Measurements from ENCODE around the gene F2RL1.
"Not testable (repeated sequence)": the region's sequence is repeated elsewhere in the genome, so short reads cannot be mapped to it uniquely, and the experiment has no call there.

Gene F2RL1

DNA sequence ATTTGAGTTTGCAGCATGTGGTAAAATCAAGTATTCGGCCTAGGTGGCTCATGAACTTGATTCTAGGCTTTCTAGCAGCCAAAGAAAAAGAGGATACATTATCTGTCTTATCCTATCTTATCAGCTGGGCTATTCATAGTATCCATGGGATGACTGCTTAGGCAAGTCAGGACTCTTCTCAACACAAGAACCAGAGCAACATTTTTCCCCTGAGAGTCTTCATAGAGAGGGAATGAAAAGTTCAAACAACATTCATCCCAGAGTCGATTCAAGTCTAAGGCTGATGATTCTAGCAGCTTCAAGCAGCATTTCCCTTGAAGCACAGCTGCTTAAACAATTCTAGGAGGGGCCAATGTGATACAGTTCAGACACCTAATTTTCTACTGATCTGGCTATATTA, 33.9 kb downstream of the F2RL1 start:
- no peak for DNase-seq

DNA sequence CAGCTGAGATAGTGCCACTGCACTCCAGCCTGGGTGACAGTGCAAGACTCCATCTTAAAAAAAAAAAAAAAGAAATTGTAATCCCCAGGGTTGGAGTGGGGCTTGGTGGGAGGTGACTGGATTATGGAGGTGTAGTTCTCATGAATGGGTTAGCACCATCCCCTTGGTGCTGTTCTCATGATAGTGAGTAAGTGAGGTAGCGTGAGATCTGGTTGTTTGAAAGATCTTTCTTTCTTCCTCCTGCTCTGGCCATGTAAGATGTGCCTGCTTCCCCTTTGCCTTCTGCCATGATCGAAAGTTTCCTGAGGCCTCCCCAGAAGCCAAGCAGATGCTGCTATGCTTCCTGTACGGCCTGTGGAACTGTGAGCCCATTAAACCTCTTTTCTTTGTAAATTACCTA, 34.9 kb downstream of the F2RL1 start:
- not testable (repeated sequence) for DNase-seq

DNA sequence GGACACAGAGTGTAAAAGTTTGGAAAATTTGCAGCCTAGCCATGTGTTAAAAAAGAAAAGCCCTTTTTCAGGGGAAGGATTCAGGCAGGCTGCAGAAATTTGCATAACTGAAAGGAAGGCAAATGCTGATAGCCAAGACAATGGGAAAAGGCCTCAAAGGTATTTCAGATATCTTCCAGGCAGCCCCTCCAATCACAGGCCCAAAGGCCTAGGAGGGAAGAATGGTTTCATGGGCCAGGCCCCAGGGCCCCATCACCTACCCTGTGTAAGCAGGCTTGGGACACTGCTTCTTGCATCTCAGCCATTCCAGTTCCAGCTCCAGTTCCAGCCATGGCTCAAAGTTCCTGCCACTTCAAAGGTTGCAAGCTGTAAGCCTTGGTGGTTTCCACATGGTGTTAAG, 35.8 kb downstream of the F2RL1 start:
- no peak for DNase-seq

DNA sequence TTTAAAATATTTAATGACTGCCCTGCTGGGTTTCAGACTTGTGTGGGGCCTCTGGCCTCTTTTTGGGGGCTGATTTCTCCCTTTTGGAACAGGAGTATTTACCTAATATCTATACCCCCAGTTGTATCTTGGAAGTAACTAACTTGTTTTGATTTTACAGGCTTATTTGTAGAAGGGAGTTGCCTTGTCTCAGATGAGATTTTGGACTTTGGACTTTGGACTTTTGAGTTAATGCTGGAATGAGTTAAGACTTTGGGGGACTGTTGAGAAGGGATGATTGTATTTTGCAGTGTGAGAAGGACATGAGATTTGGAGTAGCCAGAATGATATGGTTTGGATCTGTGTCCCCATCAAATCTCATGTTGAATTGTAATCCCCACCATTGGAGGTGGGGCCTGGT, 36.7 kb downstream of the F2RL1 start:
- not testable (repeated sequence) for DNase-seq

DNA sequence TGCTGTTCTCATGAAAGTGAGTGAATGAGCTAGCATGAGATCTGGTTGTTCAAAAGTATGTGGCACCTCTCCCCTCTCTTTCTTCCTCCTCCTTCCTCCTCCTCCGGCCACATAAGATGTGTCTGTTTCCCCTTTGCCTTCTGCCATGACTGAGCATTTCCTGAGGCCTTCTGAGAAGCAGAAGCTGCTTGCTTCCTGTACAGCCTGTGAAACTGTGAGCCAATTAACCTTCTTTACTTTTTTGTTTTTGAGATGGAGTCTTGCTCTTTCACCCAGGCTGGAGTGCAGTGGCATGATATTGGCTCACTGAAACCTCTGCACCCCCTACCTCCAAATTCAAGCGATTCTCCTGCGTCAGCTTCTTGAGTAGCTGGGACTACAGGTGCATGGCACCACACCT, 37.1 kb downstream of the F2RL1 start:
- no peak for DNase-seq

DNA sequence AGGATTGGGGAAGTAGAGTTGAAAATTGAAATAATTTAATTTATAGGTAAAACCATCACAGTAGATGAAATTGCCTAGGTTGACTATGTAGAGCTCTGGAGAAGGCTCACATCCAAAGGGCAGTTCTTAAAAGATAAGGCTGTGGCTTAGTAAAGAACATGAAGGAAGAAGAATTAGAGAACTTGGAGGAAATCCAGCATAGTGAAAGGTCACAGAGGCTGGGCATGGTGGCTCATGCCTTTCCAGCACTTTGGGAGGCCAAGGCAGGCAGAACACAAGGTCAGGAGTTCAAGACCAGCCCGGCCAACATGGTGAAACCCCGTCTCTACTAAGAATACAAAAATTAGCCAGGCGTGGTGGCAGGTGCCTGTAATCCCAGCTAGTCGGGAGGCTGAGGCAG, 38.0 kb downstream of the F2RL1 start:
- DNase-seq = not testable (repeated sequence)

DNA sequence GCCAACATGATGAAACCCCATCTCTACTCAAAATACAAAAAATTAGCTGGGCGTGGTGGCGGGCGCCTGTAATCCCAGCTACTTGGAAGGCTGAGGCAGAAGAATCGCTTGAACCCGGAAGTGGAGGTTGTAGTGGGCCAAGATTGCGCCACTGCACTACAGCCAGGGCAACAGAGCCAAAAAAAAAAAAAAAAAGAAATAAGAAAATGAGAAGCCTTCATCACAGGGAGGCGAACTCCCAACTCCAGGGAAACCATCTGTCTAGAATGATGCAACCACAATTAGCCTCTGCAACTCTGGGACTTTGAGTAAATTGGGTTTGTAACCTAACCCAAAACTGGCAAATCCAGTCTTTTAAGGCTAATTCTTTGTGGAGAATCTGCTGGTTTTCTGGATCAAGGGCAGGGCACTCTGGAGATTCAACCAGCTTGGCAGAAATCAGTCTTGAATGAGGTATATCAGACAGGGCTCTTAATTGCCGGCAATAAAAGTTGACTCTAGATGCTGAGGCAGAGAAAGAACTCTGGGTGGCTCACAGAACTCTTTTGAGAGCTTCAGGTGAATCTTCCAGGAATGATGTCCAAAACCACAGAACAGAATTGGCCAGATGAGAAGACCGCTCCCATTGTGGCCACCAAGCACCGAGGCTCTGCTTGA, 40.9 kb downstream of the F2RL1 start:
- DNase-seq = no peak

DNA sequence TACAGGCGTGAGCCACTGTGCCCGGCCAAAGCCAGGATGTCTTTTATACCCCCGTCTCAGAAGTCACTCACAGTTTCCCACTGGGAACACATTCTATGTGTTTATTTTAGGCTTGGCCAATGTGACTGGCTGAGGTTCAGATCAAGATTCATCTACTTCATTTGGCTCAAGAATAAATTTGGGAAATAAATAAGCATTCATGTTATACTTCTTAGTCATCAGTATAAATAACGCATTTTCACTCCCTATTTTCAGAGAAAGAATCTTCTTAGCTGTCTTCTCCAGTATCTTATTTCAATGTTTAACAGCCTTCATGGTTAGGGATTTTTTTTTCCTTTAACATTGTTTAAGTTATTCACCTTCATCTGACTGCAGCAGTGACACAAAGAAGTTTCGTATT, 42.8 kb downstream of the F2RL1 start:
- no peak for DNase-seq

DNA sequence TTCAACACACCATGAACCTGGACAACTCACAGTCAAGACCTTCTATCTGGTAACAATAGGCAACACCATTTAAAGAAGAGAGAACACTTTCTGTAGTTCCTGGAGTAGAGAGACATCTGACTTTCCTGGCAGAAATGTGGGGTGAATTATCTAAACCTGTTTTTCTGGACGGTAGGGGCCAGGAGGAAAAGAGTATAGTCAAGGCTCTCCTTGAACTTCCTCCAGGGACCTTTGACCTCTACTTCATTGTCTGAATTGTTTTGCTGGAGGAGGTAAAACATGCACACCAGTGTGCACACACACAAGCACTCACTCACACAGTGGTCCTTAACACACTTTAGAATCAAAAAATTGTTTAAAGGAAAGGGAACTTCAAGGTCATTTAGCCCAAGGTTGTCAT, 44.2 kb downstream of the F2RL1 start:
- no peak for DNase-seq

DNA sequence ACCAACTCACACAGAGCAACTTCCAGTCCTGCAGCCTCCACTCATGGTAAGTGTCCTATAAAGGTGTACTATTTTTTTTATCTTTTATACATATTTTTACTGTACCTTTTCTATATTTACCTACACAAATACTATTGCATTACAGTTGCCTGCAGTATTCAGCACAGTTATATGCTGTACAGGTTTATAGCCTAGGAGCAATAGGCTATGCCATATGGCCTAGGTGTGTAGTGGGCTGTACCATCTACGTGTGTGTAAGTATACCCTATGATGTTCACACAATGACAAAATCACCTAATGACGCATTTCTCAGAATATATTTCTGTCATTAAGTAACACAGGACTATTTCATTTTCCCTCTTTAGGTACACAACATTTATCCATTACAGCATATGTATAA, 47.7 kb downstream of the F2RL1 start:
- DNase-seq = no peak

DNA sequence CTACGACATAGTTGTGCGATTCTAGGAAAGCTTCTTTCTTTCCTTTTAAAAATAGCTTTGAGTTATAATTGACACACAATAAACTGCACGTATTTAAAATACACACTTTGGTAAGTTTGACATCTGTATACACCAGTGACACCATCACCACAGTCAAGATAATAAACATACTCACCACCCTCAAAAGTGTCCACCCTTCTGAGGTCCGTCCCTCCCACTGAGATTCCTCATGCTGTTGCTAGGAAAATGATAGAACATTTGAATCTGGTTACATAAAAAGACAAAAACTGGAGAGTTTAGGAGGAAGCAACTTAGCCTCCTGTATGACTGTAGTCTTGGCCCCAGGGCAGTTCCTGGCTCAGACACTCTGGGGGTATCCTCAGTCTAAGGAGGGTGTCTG, 48.2 kb downstream of the F2RL1 start:
- DNase-seq = no peak

DNA sequence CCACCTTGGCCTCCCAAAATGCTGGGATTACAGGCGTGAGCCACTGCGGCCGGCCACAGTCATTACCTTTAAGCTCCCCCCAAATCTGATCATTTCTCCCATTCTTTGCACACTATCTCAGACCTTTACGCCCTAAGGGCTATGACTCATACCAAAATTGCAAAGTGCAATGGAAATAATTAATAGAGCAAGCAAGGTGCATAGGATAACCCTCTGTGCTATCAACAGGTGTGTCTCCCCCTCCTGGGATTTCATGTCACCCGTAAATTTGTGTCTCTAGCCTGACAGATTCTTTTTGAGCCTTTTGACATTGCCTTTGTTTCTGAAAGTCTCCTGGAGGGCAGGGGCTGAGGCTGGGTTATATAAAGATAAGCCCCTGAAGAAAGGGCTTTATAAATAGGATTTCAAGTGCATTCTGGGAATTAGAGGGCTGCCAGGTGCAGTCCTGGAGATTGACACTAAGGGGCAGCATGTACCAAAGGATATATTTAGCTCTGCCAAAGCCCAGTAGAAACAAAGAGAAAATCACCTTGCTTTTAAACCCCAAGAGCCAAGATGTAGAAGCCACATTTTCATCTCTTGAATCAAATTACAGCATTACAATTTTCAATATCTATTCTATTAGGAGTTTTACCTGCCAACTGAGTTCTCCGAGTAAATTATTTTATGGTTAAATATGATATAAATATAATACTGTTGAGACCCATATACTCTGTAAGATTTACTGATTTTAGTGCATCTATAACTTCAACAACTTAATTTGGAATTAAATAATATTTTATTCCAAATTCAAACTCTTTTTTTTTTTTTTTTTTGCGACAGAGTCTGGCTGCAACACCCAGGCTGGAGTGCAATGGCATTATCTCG, 49.2 kb downstream of the F2RL1 start:
- peak; percentile 77 for DNase-seq

DNA sequence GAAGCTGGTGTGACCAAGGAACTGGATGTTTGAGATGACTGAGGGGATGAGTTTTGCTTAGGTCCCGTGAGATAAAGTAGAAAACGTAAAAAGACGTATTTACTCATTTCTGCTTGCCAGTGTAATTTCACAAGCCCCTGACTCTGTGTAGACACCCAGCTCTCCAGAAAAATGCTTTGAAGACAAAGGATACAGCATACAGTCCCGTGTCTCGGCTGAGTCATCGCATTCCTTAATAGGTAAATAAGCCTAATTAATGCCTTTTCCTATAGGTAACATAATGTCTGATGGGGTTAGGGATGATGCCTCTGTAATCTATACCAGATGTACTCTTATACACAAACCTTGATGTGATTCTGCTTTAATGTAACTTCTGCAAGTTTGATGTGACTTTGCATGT, 51.2 kb downstream of the F2RL1 start:
- DNase-seq = peak; percentile 64

DNA sequence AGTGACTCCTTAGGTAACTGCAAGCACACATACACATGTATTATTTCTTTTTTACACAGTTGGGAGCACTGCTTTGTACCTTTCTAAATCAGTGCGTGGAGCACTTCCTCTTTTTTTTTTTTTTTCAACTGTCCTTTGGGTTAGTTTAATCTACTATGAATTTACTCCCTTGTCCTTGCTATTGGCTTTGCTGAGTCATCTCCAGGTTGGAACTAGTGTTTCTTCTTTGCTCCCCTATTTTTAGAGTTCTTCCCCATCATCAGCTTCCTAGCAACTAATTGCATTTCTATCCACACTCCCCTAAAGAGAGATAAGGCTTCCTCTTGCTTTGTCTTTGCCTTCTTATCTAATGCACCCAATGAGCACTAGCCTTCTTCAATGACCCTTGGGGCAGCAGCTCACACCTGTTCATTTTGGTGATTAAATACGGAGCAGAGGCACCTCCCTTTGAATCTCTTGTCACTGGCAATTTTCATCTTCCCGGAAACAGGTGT, 55.3 kb downstream of the F2RL1 start:
- no peak for DNase-seq
